HG03565 (cell line): ENCODE results near the gene HLA-DMA.
"Not testable (repeated sequence)": the region's sequence is repeated elsewhere in the genome, so short reads cannot be mapped to it uniquely, and the experiment has no call there.

ENCODE experiments used
- ATAC-seq: cut with Tn5 transposase; IDR thresholded peaks from one replicate; pipeline ENCODE4 v1.9.1; 2021; ENCODE audit warnings: mild to moderate bottlenecking, moderate library complexity; ENCODE audit not compliant: unreplicated experiment

HLA-DMA gene

DNA sequence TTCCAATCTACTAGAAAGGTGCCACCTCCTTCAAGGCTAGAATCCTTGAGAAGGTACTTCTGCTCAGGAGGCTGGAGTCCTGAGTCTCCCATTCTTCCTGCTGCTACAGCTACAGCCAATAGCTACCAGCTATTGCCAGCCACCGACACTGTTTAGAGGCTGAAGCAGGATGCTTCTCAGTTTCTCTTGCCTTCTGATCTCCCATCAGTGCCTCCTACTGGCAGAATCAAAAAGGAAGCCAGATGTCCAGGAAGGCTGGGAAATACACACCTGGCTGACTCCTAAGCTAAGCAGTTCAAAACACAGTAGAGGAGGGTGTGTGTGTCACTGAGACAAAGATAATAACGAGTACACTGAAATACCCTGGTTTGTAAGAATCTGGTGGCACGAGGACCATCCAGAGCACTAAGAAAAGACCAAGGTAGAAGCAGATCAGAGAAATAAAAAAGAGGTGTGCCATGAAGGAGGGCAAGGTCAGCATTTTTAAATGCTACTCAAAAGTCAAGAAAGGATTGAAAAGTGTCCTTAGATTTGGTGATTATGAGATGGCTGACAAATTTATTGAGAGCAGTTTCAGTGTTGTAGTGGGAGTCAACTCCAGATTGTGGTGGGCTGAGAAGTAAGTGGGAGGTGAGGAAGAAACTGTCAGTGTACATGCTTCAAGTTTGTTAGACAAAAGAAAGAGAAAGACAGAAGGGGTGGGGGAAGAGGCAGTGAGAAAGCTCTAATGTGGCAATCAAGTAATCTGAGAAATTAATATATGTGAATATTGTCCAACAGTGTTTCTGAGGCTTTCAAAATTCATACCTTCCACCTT lies 2.3 kb upstream of the HLA-DMA start:
- no peak for ATAC-seq

DNA sequence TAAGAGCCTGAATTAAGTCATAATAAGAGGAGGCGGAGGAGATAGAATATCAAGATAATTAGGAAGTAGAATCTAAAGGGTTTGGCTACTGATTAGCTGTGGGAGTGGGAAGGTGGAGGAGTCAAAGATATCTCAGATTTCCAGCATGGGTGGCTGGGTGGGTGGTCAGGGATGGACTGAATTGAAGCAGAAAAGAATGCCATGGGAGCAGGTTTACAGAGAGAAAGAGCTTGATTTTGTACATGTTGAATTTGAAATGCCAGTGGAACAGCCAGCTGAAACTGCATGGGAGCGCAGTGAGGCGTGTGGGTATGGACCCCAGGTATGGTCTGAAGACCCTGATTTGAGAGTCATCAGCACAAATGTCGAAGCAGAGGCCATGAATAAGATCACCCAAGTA lies 1.4 kb upstream of the HLA-DMA start:
- ATAC-seq, result no peak

DNA sequence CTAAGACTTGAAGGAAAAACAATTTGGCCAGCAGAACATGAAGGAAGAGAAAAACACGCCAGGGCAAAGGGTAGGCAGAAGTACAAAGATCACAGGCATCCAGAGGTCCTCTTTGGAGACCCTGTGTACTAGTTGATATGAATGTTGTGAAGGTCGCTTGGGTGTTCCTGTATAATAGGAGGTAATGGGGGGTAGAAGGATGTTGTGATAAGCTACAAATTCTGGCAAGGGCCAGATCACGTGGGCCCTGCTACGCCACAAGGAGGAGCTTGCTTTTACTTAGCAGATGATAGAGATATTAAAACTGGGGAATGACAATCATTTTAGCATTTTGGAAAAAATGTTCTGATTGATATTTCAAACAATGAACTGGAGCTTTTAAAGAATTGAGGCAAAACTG lies 878 bp upstream of the HLA-DMA start:
- no peak for ATAC-seq

DNA sequence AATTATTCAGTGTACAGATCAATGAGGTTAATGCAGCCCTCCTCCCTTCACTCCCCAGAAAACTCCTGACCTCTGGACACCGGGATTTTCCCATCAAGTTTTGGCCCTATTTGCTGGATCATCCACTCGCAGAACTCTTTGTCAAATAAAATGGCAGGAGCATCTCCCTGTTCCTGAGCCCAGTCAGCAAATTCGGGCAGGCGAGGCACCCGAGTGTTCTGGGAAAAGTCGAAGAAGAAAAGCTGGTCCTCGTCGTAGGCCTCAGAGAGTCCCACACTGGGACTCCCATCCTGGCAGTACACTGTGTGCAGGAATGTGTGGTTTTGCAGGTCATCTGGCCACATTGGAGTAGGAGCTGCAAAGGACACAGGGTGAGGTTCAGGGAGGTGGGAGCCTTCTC lies 2.4 kb downstream of the HLA-DMA start:
- ATAC-seq, result no peak

DNA sequence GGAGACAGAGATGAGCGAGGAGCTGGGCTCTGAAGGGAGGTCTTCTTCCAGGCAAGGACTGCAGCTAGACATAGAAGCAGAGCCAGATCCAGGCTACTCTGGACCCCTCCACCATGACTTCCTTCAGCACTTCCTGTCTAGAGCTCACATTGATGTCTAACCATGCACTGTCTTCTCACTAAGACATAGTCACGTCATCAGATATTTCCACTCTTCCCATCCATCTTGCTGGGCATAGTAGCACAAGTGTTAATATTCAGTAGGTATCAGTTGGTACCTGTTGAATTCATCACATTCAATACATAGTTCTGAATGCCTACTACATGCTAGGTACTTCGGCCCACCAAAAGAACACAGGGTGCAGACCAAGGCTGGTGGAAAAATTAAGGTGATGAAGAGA lies 2.9 kb downstream of the HLA-DMA start:
- no peak for ATAC-seq

DNA sequence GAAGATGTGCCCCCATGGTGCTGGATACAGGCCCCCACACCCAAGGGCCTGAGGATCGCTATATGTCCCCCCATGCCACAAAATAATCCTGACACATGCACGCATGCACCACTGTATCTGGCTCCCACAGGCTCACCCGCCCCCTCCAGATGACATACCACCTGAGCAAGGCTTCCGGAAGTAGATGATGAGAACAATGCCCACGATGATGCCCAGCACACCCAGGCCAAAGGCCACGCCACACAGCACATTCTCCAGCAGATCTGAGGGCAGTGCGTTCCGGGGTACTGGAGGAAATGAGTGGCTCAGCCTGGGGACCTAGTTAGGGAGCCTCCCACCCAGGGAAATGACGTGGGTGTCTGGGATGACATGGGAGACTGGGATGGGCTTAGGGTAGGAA lies 3.8 kb downstream of the HLA-DMA start:
- ATAC-seq, result no peak

DNA sequence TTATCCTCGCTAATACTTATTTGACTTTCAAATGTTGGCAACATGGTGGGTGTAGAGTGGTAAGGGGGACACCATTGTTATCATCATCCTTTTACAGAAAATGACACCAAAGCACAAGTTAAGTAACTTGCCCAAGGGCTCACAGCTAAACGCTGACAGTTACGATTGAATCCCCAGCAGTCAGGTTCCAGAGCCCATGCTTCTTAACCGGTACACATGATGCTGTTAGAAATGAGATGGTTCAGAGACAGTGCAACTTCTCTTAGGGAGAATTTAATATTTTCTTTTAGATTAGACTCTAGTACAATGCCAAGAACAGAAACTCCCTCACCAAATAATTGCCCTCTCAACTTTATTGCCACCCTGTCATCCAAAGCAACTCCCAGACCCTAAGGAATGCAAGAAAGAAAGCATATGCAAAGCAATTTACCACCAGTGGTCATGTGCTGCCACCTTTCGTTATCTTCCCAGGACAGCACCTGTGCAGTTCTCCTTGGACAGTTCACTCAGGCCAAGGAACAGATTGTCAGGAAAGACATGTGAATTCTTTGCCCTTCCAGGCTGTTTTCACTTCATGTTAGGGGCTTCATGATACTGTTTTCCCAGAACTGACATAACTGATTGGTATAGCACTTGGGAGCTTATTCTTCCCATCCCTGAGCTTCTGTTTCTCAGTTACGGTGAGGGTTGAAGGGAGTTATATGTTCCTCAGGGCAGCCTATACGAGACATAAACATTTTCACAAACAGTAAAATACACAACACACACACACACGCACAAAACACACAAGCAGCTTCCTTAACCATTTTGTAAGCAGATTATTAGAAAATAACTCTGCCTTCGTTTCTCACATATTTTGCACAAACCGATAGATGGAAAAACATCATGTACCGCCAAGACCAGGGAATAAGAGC lies 5.1 kb downstream of the HLA-DMA start:
- ATAC-seq, result no peak

DNA sequence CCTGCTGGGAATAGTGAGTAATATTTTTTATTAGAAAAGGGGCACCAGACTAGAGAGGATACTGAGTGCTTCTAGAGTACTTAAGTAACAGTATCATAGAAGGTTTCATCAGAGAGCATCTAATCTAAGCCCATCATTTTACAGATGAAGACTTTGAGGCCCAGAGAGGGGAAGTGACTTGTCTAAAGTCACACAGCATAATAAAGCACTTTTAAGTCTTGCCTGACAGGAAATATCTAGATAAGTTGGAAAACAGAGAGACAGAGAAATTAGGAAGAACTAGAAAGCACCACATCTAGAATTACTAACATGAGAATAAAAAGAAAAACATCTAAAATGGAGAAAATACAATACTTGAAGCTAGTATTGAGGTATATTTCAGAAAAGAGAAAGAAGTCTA lies 6.0 kb downstream of the HLA-DMA start:
- no peak for ATAC-seq

DNA sequence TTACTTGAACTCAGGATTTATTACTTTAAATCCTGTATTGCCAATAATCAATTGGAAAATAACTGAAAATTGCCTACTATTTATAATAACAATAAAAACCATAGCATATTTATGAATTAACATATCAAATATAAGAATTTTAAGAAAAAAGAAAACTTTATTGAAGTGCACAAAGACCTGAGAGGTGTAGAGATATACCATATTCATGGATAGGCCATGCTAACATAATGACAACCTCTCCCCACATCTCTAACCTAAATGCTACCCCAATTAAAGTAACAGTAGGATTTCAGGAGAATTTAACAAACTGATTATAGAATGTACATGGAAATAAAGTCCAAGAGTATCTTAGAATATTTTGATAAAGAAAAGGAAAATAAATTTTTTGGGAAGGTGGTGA lies 6.9 kb downstream of the HLA-DMA start:
- ATAC-seq, result no peak

DNA sequence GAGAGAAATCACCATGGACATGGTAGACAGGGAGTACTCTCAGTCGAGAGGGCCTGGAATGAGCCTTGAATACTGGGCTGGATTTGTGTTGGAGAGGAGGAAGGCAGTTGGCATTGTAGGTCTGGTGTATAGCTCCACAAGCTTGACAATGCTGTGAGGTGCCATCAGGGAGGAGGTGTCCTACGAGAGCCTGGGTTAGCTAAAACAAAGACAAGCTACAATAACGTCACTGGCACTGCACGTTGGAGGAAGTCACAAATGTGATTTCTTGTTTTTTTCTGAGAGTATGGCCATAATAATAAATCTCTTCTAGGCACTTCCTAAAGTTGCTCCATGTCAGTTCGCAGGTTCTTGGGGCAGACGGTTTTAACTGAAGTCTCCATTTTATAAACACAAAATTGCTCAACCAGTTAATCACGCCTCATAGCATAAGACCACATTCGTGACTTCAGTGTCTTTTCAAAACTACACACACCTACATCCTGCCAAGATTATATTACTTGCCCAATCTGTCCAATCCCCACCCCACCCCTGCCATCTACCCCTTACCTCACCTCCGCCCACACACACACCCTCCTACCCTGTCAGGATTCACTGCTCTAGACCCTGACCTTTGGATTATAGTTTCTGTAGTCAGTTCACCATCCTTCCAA lies 7.7 kb downstream of the HLA-DMA start:
- ATAC-seq, result no peak

DNA sequence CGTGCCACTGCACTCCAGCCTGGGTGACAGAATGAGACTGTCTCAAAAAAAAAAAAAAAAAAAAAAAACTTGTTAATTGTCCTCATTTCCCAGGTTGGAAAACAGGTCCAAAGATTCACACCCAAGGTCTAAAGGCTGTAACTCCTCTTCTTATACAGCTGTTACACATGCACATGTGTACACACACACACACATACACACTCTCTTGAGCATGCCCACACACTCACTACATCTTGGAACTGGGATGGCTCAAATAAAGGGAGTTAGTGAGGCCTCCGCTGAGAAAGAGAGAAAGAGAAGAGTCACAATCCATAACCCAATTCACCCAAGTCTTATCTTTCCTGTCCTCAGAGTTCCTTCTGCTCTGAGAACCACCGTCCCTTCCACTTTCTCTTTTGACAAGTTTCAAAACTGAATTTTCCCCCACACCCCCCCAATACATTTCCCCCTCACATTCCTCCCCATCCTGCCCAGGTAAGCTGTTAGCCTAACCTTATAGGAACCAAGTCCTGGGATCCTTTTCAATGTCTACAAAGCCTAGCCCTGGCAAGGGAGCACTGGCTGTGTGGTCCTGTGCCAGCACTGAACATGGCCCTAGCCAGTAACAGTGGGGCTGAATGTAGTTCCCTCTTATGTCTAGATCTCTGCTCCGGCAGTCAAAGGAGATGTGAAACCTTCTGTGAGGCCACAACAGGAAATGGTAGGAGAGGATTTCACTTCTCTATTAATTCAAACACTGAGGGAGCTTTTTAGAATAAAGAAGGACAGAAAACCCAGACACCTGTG lies 8.8 kb downstream of the HLA-DMA start:
- ATAC-seq, result peak; percentile 31

DNA sequence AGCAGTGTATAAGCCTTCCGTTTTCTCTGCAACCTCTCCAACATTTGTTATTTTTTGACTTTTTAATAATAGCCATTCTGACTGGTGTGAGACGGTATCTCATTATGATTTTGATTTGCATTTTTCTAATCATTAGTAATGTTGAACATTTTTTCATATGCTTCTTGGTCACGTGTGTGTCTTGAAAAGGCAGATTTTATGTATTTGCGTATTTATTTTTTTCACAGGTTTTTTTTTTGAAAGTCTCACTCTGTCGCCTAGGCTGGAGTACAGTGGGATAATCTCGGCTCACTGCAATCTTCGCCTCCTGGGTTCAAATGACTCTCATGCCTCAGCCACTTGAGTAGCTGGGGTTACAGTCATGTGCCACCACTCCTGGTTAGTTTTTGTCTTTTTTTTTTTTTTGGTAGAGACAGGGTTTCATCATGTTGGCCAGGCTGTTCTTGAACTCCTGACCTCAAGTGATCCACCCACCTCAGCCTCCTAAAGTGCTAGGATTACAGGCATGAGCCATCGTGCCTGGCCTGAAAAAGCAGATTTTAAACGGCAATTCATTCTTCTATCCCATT lies 10.3 kb downstream of the HLA-DMA start:
- ATAC-seq, result not testable (repeated sequence)

DNA sequence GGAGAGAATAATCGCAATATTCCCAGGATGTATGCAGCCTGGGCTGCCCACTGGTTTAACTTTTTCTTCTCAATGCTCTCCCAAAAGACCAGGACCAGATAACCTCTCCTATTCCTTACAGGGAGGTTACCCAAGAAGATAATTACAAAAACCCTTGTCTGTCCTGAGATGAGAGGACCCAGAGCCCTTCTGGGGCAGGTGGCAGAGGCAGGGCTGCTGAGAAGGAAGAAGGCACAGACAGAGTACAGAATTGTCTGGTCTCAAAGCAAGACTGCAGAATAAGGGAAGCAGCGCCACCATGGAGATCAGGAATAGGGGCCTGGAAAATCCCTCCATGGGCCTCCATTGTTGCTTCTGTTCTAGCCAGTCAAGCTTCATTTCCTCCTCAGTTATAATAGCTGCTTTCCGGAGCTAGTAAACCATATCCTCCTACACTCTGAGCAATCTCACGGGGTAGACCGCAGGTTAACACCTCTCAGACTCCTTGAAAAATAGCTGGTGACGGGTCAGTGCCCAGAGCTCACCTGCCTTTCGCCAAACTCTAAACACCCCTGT lies 11.6 kb downstream of the HLA-DMA start:
- ATAC-seq, result peak; percentile 40

DNA sequence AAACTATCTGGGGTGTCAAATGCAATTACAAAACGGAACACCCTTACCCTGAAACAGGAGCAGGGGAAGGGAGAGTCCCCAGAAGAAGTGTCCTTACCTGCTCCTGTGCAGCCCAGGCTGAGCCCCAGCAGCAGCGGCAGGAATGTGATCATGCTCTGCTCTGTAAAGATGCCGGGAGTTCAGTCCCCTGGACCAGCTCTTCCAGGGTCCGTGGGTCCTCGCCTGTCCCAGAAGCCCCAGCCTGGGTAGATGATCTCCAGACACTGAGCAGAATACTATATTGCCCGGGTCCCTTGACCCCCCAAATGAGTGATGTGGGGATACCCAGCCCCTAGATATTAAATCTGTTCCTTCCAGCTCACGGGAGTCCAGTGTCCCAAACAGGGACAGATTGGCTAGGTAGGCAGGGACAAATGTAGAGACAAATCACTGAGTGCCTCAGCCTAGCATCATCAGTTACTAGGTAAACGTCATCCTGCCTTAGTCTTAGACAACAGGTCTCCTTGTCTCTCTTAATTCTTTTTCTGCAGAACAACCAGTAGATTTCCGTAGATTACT lies 12.2 kb downstream of the HLA-DMA start, which contains the start of gene HLA-DMB:
Gene HLA-DMB (minus strand): TSS at position 373 of the 558 bp plus-strand sequence. CDS start 221 bp downstream, at position 152.
- ATAC-seq, result peak; percentile 45

DNA sequence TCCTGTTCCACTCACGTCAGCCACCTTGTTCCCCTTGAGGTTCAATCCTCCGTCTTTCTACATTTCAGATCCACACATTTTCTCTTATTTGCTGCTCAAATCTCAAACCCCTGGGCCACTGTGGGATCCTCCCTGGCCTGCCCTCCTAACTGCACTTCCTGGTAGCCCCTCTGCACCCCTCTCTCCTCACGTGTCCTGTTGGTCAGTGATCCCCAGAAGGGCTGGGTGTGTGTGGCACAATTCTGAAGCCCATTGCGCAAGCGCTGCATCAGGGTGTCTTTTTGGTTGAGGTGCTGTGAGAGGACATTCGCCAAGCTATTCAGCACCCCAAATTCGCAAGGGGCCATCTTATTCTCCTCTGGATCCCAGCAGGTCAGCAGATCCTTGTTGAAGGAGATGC lies 14.4 kb downstream of the HLA-DMA start:
- no peak for ATAC-seq

DNA sequence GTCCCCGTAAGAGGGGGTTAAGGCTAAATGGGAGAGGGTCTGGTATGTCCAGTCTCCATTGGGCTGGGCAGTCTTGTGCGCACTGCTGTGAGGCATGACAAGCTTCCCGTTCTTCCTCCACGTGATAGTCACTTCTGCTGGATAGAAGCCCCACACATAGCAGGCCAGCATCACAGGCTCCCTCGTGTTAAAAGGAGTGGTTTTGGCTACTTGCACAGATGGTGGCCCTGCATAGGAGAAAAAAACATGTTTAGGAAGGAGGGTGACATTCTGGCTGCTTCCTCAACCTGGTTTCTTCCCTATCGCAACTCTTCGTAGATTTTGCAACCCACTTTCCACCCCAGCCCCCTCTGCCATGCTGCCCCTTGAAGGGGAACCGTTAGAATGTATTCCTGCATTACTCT lies 15.7 kb downstream of the HLA-DMA start:
- no peak for ATAC-seq

DNA sequence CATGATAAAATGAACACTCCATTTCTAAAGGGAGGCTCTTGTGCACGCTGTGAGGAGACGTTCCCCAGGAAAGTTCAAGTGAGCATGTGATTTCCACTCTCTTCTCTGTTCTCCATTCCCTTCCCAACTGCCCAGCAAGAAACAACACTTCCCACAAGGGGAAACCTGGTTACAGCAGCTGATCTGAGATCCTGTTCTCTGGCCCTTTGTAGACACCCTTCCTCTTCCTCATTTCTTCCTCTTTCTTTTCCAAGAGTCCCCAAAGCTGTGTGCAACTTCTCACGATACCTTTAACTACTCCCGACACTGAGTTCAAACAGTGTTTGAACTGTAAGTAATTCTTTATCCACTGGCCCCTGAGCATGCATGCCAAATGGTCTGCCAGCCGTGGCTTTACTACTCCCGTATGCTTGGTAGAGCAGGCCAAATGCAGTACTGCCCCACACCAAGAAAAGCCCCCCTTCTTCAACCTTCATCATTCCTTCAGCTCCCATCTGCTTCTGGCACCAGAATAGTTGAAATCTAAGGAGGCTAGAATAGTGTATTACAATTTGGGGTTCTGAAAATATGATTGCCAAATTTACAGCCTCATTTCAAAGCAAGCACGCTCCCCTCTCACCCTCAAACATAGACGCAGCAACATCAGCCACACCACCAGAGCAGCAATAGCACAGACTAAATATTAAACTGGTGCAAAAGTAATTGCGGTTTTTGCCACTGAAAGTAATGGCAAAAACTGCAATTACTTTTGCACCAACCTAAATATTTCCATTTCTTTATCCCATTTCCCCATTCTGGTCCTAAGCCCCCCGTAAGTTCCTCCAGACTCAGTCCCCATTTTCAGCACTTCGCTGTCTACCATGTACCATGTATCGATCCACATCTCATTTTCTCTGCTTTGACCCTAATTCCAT lies 16.4 kb downstream of the HLA-DMA start:
- no peak for ATAC-seq

DNA sequence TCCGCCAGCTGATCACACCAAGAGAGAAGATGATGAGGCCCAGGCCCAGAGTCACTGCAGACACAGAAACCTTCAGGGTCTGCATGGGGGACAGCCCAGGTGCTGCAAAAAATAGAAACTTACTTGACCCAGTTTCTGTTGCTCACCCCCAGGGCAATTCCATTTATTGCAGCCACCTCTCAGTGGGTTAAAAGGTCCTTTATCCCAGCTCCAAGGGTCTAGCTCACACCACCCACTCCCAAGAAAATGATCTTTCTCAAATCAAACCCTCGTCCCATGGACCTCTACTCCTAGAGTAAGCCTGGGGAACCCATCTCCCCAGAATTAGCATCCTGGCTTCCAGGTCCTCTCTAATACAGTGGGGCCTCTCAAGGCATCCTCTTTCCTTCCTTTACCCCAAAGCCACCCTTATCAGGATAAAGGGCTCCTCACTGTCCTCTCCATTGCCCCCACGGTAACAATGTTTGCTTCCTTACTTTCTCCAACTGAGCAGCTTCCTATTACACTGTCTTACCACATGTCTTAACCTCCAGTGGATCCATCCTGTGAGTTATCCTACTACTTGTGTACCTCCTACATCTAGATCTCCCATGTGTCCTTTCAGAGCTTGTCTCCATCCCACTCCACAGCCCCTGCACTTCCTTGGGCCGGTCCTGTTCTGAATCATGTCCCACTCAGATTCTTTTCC lies 17.2 kb downstream of the HLA-DMA start:
- ATAC-seq, result no peak
